ENCODE measurements around the gene RXRG. TPM values are rescaled to one million over a fixed set of nuclear protein-coding genes. Genes with fewer than 3 reads are reported as not detected.

RXRG gene
- total and polyA plus RNA-seq, 2 of the 8 experiments (the other 6 are each of a cell fraction or from before 2014, with no cell fraction given), result not detected

DNA sequence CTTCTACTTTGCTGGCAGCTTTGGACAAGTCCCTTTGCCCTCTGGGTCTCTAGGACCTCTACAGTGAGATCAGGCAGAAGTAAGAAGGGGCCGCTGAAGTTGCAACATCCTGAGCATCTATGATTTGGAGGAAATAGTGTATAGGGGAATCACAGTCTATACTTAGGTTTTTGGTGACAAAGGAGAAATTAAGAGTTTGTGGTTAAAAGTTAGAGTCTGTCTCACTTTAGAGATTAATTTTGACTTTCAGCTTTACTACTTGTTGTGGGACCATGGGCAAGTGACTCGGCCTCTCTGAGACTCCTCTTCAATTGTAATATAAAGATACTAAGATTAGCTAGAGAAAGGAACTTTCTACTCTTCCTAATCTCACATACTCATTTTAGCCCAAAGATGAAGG, 55.3 kb downstream of the RXRG start:
- no peaks in the 10 kb centered on the region; a peak in 1 of 7 replicates for H3K27me3 ChIP-seq (replicated peaks in 1 of 4; ENCODE audit: control insufficient read depth in 3 of 4, extremely low read depth in 1 of 4, insufficient read depth in 3 of 4, low read length in 3 of 4)
- no peaks in the 10 kb centered on the region for H3K36me3 ChIP-seq (ENCODE audit: control insufficient read depth in 2 of 4, insufficient read depth in 4 of 4, low read length in 3 of 4)
- no peak overlapping the region for H2AK5ac ChIP-seq (ENCODE audit: low read depth, low read length)
- H2BK15ac ChIP-seq (ENCODE audit: low read length), result no peak overlapping the region
- no peak overlapping the region for H4K8ac ChIP-seq (ENCODE audit: extremely low read depth, insufficient read depth, low read length)
- H4K5ac ChIP-seq (ENCODE audit: insufficient read length, low read depth, low read length), result no peak overlapping the region
- H3K18ac ChIP-seq (ENCODE audit: extremely low read depth, low read length), result no peak overlapping the region
- H3K23me2 ChIP-seq (ENCODE audit: low read depth, low read length), result no peaks in the 10 kb centered on the region
- H3K4me3 ChIP-seq (ENCODE audit: extremely low read depth in 1 of 4, insufficient read depth in 2 of 4, low read depth in 3 of 4, low read length in 4 of 4), result no peak overlapping the region
- no peaks in the 10 kb centered on the region for H3K79me2 ChIP-seq (ENCODE audit: control insufficient read depth in 1 of 2, insufficient read depth in 2 of 2, low read length in 2 of 2)
- H2BK5ac ChIP-seq (ENCODE audit: low read depth, low read length), result no peak overlapping the region
- no peaks in the 10 kb centered on the region for H3K9me3 ChIP-seq (ENCODE audit: insufficient read depth in 2 of 2, low read depth in 1 of 2, low read length in 1 of 2)
- no peak overlapping the region for H2BK120ac ChIP-seq (replicated peaks; ENCODE audit: low read depth, low read length)
- H3K4ac ChIP-seq (replicated peaks; ENCODE audit: insufficient read length, low read depth, low read length), result no peak overlapping the region
- no peak overlapping the region for H4K91ac ChIP-seq (replicated peaks; ENCODE audit: insufficient read length, low read length)
- no peak overlapping the region for H3K4me2 ChIP-seq (ENCODE audit: insufficient read depth in 1 of 2, low read depth in 2 of 2, low read length in 2 of 2)
- WGBS, 2 experiments (ENCODE audit: extremely low coverage in 1 of 2, insufficient coverage in 1 of 2, insufficient read length in 1 of 2, insufficient replicate concordance in 2 of 2, low coverage in 1 of 2, low lambda C conversion rate in 2 of 2, missing lambda C conversion rate in 1 of 2), result 73% methylated on average over 2 of the region's 2 CpGs; no CpG with 5 or more reads in 1 of the 2 experiments
- no peak for DNase-seq (ENCODE audit: low read depth in 1 of 2, low spot score in 2 of 2)
- no peak overlapping the region for H3K23ac ChIP-seq (ENCODE audit: insufficient read length)
- POLR2A ChIA-PET (ENCODE audit: partially characterized antibody), result no interaction called here
- H3K4me1 ChIP-seq (replicated peaks in 1 of 4; ENCODE audit: control insufficient read depth in 3 of 4, insufficient read depth in 4 of 4, low read length in 3 of 4), result no peaks in the 10 kb centered on the region; a peak in 1 of 7 replicates
- H3K14ac ChIP-seq (ENCODE audit: insufficient read length), result no peak overlapping the region
- H3K9ac ChIP-seq (replicated peaks in 1 of 4; ENCODE audit: extremely low read depth in 1 of 4, low read depth in 3 of 4, low read length in 3 of 4), result no peak overlapping the region
- H4K20me1 ChIP-seq (replicated peaks in 1 of 2; ENCODE audit: control insufficient read depth in 1 of 2, insufficient read depth in 2 of 2, low read length in 2 of 2), result no peaks in the 10 kb centered on the region
- no peak for FAIRE-seq
- no peak overlapping the region for H2BK20ac ChIP-seq (ENCODE audit: low read length)
- H3K56ac ChIP-seq (replicated peaks; ENCODE audit: insufficient read length, low read depth, low read length), result no peak overlapping the region
- H2BK12ac ChIP-seq (ENCODE audit: low read depth, low read length), result no peak overlapping the region
- H3K27ac ChIP-seq (ENCODE audit: low read depth, low read length), result no peak overlapping the region
- CTCF ChIA-PET (ENCODE audit: partially characterized antibody), result interaction anchor here (0.8 to 1.9 kb wide), 5 partner anchors 9 to 22 kb away, joined by 3 to 7 read pairs (median 5); no protein-coding TSS in a partner anchor
- no peaks in the 10 kb centered on the region for H3K79me1 ChIP-seq (ENCODE audit: low read depth, low read length)
- no peak overlapping the region for H2AFZ ChIP-seq (ENCODE audit: low read length)
- TF ChIP-seq E2F6 (IDR thresholded peaks at IDR 0.05) (no peak), SIRT6 (IDR thresholded peaks at IDR 0.05; ENCODE audit: low read length) (no peak), SUZ12 (IDR thresholded peaks at IDR 0.05; ENCODE audit: low read length) (no peak), HDAC6 (IDR thresholded peaks at IDR 0.05; ENCODE audit: low read depth, low read length) (no peak), USF2 (IDR thresholded peaks at IDR 0.05; ENCODE audit: low read length) (no peak), BCL11A (IDR thresholded peaks at IDR 0.05; ENCODE audit: low read depth in 2 of 2, low read length in 2 of 2) (no peak), SIX5 (IDR thresholded peaks at IDR 0.05; ENCODE audit: low read depth, low read length) (no peak), TAF7 (optimal IDR thresholded peaks at IDR 0.05; ENCODE audit: borderline replicate concordance, low read depth, low read length) (no peak), ASH2L (IDR thresholded peaks at IDR 0.05; ENCODE audit: low read length) (no peak), KDM5A (IDR thresholded peaks at IDR 0.05; ENCODE audit: low read length) (no peak), HDAC2 (IDR thresholded peaks at IDR 0.05; ENCODE audit: borderline replicate concordance in 1 of 2, low read depth in 2 of 2, low read length in 2 of 2) (no peak), POLR2A (IDR thresholded peaks at IDR 0.05; ENCODE audit: control extremely low read depth in 1 of 2, low read depth in 2 of 2, low read length in 2 of 2) (no peak)
